LNCAP (cell line): Measurements from ENCODE around the gene OSBP2.

Experiments
- TF ChIP-seq, protein P1 (sequence below): fragments of 450-650 bp; IDR thresholded peaks from 2 replicates; pipeline ENCODE4 v1.5.1; 2017; ENCODE audit warnings: mild to moderate bottlenecking

OSBP2 gene

DNA sequence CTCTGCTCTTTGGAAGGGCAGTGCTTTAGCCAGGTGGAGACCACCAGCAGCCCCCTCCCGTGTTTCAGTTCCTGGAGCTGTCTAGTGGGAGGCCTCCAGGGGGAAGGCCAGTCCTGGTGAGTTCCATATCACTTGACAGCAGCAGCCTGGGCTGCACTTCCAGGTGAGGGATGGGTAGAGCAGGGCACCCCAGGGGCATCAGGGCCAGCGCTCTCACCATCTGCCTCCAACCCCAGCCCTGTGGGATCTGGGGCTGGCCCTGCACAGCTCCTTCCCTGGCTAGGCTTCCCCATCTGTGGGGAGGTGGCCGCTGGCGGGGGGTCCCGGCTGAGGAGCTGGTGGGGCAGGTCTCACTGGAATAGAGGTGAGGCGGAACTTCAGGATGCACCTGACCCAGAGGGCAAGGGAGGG is 213.4 kb downstream of the OSBP2 start:
- TF ChIP-seq, protein P1, sequence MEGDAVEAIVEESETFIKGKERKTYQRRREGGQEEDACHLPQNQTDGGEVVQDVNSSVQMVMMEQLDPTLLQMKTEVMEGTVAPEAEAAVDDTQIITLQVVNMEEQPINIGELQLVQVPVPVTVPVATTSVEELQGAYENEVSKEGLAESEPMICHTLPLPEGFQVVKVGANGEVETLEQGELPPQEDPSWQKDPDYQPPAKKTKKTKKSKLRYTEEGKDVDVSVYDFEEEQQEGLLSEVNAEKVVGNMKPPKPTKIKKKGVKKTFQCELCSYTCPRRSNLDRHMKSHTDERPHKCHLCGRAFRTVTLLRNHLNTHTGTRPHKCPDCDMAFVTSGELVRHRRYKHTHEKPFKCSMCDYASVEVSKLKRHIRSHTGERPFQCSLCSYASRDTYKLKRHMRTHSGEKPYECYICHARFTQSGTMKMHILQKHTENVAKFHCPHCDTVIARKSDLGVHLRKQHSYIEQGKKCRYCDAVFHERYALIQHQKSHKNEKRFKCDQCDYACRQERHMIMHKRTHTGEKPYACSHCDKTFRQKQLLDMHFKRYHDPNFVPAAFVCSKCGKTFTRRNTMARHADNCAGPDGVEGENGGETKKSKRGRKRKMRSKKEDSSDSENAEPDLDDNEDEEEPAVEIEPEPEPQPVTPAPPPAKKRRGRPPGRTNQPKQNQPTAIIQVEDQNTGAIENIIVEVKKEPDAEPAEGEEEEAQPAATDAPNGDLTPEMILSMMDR = no peak

DNA sequence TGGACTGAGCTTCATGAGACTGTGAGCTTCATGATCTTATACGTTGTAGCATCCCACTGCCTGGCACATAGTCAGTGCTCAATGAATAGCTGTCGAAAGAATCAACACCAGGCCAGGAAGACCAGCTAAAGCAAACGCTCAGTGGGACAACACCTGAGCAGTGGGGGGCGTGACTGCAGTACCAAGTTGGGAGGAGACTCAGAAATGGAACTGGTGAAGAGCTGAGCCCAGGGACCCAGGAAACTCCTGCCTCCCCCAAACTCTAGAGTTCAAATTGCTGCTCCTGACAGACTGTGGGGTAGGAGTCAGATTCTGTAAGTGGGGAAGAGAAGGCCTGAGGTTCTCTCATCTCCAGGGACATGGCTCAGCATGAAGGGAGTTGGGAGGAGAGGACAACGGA is 214.6 kb downstream of the OSBP2 start:
- TF ChIP-seq, protein P1 = no peak

DNA sequence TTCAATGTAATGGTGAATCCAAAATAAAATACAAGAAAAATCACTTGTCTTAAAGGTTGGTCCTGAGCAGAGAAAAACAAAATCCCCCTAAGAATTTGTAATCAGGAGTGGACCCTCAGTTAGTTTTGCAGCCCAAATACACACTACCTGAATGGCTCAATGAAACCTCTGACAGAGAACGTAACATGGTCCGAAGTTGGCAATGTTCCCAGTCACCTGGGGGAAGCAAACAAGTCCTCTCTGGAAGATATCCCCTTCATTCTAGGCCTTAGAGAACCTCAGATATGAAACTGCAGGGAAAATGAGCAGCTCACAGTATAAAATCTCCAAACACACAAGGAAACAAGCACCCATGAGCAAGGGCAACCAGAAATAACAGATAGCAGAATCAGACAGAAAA is 215.7 kb downstream of the OSBP2 start:
- TF ChIP-seq, protein P1 = no peak

DNA sequence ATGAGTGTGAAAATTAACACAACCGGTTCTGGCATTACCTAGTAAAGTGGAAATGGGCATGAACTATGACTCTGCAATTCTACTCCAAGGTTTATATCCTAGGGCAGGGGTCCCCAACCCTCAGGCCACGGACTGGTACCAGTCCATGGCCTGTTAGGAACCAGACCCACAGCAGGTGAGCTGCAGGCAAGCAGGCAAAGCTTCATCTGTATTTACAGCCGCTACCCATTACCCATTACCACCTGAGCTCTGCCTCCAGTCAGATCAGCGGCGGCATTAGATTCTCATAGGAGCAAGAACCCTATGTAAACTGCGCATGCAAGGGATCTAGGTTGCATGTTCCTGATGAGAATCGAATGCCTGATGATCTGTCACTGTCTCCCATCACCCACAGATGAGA is 224.1 kb downstream of the OSBP2 start:
- TF ChIP-seq, protein P1 = no peak

DNA sequence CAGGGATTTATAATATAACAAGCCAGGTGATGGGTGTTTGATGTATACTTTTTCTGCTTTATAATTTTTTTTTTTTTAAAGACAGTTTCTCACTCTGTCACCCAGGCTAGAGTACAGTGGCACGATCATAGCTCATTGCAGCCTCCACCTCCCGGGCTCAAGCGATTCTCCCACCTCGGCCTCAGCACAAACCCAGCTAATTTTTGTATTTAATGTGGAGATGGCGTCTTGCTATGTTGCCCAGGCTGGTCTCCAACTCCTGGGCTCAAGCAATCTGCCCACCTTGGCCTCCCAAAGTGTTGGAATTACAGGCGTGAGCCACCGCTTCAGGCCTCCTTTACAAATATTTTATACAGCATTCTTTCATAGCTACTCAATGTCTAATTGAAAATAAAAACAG is 225.3 kb downstream of the OSBP2 start:
- TF ChIP-seq, protein P1 = no peak

DNA sequence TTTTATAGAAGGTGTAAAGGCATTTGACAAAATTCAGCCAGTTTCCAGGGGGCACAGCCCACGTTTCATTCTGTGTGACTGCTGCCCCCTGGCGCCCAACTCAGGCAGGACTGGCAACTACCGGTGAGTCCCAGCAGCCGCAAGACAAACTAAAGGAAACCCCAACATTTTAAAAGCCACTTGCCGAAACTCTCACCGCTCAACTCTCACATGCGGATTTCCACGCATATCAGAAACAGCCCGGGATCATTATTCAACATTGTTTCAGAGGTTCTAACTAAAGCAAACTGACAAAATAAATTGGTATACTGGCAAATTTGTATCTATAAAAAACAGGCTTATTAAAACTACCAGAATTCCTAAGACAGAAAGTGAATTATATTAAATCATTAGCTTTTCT is 225.7 kb downstream of the OSBP2 start:
- TF ChIP-seq, protein P1 = peak; percentile 95

DNA sequence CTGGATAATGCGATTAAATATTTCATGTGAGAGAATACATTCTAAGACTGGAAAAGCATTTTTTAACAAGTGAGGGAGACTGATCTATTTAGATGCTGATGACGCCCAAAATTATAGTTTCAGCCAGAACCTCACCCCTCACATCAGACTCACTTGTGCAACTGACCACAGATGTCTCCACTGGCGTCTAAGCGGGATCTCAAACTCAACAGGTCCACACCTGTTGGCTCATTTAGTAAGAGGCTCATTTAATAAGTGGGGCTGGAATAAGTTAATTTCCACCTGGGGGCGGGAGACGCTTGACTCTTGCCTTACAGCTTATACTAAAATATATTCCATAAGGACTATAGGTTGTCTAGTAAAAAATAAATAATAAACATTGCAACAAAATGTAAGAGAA is 226.4 kb downstream of the OSBP2 start:
- TF ChIP-seq, protein P1 = no peak

DNA sequence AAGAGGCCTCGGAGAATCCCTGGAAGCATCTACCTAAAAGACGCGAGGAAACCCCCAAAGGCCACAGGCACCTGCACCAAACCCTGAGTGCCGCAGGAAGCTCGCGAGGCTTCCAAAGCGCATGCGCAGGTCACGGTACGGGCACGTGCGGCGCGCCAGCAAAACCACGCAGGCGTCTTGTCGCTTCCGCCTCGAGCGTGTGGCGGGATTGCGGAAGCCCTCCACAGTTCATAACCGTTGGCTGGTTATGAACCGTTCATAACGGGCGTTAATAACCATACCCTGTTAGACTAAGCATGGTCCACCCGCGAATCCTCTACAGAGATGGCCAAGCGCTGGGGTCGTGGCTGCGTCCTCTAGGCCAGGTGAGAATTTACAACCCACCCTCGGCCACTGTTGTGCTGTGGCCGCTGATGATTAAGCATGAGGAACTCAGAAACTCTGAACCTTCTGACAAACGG is 227.5 kb downstream of the OSBP2 start:
- TF ChIP-seq, protein P1 = no peak
